BLaER1 (cell line): ENCODE data around the gene NDNF.

Source experiments
- H3K27ac ChIP-seq: shearing (Covaris generic); formaldehyde crosslinking; 2 replicates; pipeline ENCODE4 v1.8.1; 2022
- H3K27me3 ChIP-seq: shearing (Covaris generic); formaldehyde crosslinking; 2 replicates; pipeline ENCODE4 v1.8.1; 2022
- H3K36me3 ChIP-seq: shearing (Covaris generic); formaldehyde crosslinking; 2 replicates; pipeline ENCODE4 v1.8.1; 2022
- H3K4me1 ChIP-seq: shearing (Covaris generic); formaldehyde crosslinking; 2 replicates; pipeline ENCODE4 v1.8.1; 2022
- H3K4me2 ChIP-seq: shearing (Covaris generic); formaldehyde crosslinking; 2 replicates; pipeline ENCODE4 v1.8.1; 2022
- H3K4me3 ChIP-seq: shearing (Covaris generic); formaldehyde crosslinking; 2 replicates; pipeline ENCODE4 v1.8.1; 2022
- H3K9ac ChIP-seq: shearing (Covaris generic); formaldehyde crosslinking; 2 replicates; pipeline ENCODE4 v1.8.1; 2022
- H3K9me3 ChIP-seq: shearing (Covaris generic); formaldehyde crosslinking; 2 replicates; pipeline ENCODE4 v1.8.1; 2022
- H4K20me1 ChIP-seq: shearing (Covaris generic); formaldehyde crosslinking; 2 replicates; pipeline ENCODE4 v1.8.1; 2022
- Cebpa-rat ChIP-seq: shearing (Covaris generic); IDR thresholded peaks from 2 replicates; pipeline ENCODE4 v1.8.1; 2022

Gene NDNF

GRCh38 chr4:121096629-121097028 is 24.3 kb upstream of the NDNF start:
- no peaks in the 10 kb centered on the region for H3K36me3 ChIP-seq
- no peak overlapping the region for H3K27ac ChIP-seq
- H4K20me1 ChIP-seq = no peaks in the 10 kb centered on the region
- no peak overlapping the region for H3K9ac ChIP-seq
- H3K4me1 ChIP-seq = no peaks in the 10 kb centered on the region
- H3K4me2 ChIP-seq = no peak overlapping the region
- H3K27me3 ChIP-seq = no peaks in the 10 kb centered on the region
- TF ChIP-seq Cebpa-rat = no peak
- H3K9me3 ChIP-seq = no peaks in the 10 kb centered on the region
- H3K4me3 ChIP-seq = no peak overlapping the region

GRCh38 chr4:121096191-121096590 is 23.9 kb upstream of the NDNF start:
- no peaks in the 10 kb centered on the region for H3K36me3 ChIP-seq
- no peak for TF ChIP-seq Cebpa-rat
- H3K9me3 ChIP-seq = no peaks in the 10 kb centered on the region
- H3K4me1 ChIP-seq = no peaks in the 10 kb centered on the region
- H4K20me1 ChIP-seq = no peaks in the 10 kb centered on the region
- H3K27me3 ChIP-seq = no peaks in the 10 kb centered on the region
- H3K27ac ChIP-seq = no peak overlapping the region
- no peak overlapping the region for H3K4me2 ChIP-seq
- H3K9ac ChIP-seq = no peak overlapping the region
- H3K4me3 ChIP-seq = no peak overlapping the region

GRCh38 chr4:121094297-121094966 is 22.1 kb upstream of the NDNF start:
- Histone ChIP-seq H3K27me3 (no peaks in the 10 kb centered on the region), H3K9me3 (no peaks in the 10 kb centered on the region), H3K4me2 (no peak overlapping the region), H3K4me1 (no peaks in the 10 kb centered on the region), H3K27ac (no peak overlapping the region), H3K36me3 (no peaks in the 10 kb centered on the region), H3K9ac (no peak overlapping the region), H3K4me3 (no peak overlapping the region), H4K20me1 (no peaks in the 10 kb centered on the region)
- TF ChIP-seq Cebpa-rat = no peak

DNA sequence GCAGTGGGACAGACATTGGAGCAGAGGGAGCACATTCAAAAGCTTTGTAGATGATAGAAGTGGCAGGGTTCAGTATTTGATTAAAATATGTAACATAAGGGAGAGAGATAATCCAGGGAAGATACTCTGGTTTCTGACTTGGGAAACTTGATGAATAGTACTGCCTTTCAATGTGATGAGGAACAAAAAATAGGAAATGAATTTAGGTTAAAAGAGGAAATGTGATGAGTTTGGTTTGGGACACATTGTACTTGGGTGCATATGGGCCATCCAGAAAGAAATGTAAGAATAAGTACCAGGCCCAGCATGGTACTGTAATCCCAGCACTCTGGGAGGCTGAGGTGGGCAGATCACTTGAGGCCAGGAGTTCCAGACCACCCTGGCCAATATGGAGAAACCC is 20.9 kb upstream of the NDNF start:
- H4K20me1 ChIP-seq = no peaks in the 10 kb centered on the region
- H3K4me2 ChIP-seq = no peak overlapping the region
- H3K27me3 ChIP-seq = no peaks in the 10 kb centered on the region

GRCh38 chr4:121091941-121092340 is 19.6 kb upstream of the NDNF start:
- Histone ChIP-seq H3K27me3 (no peaks in the 10 kb centered on the region), H4K20me1 (no peaks in the 10 kb centered on the region), H3K36me3 (no peaks in the 10 kb centered on the region), H3K4me1 (no peaks in the 10 kb centered on the region), H3K27ac (no peak overlapping the region), H3K4me3 (no peak overlapping the region), H3K9ac (no peak overlapping the region), H3K4me2 (no peak overlapping the region), H3K9me3 (no peaks in the 10 kb centered on the region)
- no peak for TF ChIP-seq Cebpa-rat

More for the DNA sequence above, 20.9 kb upstream of the NDNF start:
- Histone ChIP-seq H3K4me1 (no peaks in the 10 kb centered on the region), H3K36me3 (no peaks in the 10 kb centered on the region), H3K27ac (no peak overlapping the region), H3K9ac (no peak overlapping the region), H3K4me3 (no peak overlapping the region), H3K9me3 (no peaks in the 10 kb centered on the region)
- no peak for TF ChIP-seq Cebpa-rat

DNA sequence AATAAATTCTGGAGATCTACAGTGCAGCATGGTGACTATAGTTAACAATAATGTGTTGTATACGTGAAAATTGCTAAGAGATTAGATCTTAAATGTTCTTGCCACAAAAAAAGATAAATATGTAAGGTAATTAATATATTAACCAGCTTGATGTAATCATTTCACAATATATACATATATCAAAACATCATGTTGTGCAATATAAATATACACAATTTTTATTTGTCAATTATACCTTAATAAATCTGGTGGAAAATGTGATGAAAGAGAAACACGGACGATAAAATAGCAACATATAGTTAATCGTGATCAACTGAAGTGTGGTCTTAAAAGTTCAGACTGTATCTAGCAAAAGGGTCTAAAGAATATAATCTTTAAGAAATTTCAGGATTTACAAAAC is 16.5 kb upstream of the NDNF start:
- Histone ChIP-seq H3K9ac (no peak overlapping the region), H3K4me2 (no peak overlapping the region), H3K27me3 (no peaks in the 10 kb centered on the region), H4K20me1 (no peaks in the 10 kb centered on the region), H3K27ac (no peak overlapping the region), H3K36me3 (no peaks in the 10 kb centered on the region), H3K4me3 (no peak overlapping the region), H3K9me3 (no peaks in the 10 kb centered on the region), H3K4me1 (no peaks in the 10 kb centered on the region)
- TF ChIP-seq Cebpa-rat = no peak

DNA sequence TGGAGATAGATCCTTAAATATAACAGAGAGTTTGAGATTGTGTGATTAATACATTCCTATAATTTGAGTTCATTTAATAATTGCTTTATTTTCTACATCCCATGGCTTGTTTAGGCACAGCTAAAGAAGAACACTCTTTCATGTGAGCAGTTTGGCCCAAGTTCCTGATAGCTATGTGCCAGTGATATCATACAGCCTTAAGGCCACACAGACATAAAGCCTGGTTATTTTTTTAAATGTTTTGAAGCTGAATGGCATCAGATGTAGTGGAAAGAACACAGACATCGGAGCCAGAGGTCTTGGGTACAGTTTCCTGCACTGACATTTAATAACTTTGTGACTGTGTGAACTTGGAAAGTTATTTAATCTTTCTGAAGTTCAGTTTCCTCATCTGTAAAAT is 7.0 kb upstream of the NDNF start:
- no peaks in the 10 kb centered on the region for H3K9me3 ChIP-seq
- H3K9ac ChIP-seq = no peak overlapping the region
- no peak overlapping the region for H3K27ac ChIP-seq
- no peaks in the 10 kb centered on the region for H4K20me1 ChIP-seq
- TF ChIP-seq Cebpa-rat = no peak
- no peak overlapping the region for H3K4me3 ChIP-seq
- H3K4me1 ChIP-seq = peaks cover 5% of the 10 kb centered on the region; the same call in 1 of the 2 replicates
- H3K4me2 ChIP-seq = no peak overlapping the region
- no peaks in the 10 kb centered on the region for H3K36me3 ChIP-seq
- H3K27me3 ChIP-seq = peaks cover 4% of the 10 kb centered on the region

DNA sequence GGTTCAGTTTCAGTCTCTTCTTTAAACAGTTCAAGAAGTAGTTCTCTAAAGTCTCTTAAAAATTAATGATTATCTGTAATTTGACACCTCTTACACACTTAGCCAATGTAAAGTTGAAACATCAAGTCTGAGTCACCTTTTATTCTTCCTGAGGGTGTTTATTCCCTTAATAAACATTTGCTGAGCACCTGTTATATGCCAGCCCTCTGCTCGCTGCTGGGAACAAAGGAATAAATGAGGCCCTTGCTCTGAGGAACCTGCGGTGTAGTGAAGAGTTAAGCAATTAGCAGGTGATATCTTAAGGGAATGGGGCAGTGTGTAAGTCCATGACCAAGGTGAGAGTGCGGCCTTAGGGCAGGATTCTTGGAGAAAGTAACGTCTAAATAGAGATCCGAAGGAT is 5.2 kb upstream of the NDNF start:
- no peaks in the 10 kb centered on the region for H3K9me3 ChIP-seq
- no peak overlapping the region for H3K27ac ChIP-seq
- no peak overlapping the region for H3K4me2 ChIP-seq
- no peak for TF ChIP-seq Cebpa-rat
- H3K9ac ChIP-seq = no peak overlapping the region
- H3K4me1 ChIP-seq = peaks cover 5% of the 10 kb centered on the region; the same call in 1 of the 2 replicates
- no peaks in the 10 kb centered on the region for H4K20me1 ChIP-seq
- H3K36me3 ChIP-seq = no peaks in the 10 kb centered on the region
- H3K4me3 ChIP-seq = no peak overlapping the region
- H3K27me3 ChIP-seq = peaks cover 23% of the 10 kb centered on the region

GRCh38 chr4:121076416-121076815 is 4.1 kb upstream of the NDNF start:
- TF ChIP-seq Cebpa-rat = no peak
- no peak overlapping the region for H3K4me3 ChIP-seq
- H3K27me3 ChIP-seq = peaks cover 34% of the 10 kb centered on the region
- H3K36me3 ChIP-seq = no peaks in the 10 kb centered on the region
- peaks cover 12% of the 10 kb centered on the region for H3K4me1 ChIP-seq
- H3K27ac ChIP-seq = no peak overlapping the region
- no peaks in the 10 kb centered on the region for H3K9me3 ChIP-seq
- no peak overlapping the region for H3K4me2 ChIP-seq
- H4K20me1 ChIP-seq = peaks cover under 1% of the 10 kb centered on the region; the same call in 1 of the 2 replicates
- H3K9ac ChIP-seq = no peak overlapping the region

DNA sequence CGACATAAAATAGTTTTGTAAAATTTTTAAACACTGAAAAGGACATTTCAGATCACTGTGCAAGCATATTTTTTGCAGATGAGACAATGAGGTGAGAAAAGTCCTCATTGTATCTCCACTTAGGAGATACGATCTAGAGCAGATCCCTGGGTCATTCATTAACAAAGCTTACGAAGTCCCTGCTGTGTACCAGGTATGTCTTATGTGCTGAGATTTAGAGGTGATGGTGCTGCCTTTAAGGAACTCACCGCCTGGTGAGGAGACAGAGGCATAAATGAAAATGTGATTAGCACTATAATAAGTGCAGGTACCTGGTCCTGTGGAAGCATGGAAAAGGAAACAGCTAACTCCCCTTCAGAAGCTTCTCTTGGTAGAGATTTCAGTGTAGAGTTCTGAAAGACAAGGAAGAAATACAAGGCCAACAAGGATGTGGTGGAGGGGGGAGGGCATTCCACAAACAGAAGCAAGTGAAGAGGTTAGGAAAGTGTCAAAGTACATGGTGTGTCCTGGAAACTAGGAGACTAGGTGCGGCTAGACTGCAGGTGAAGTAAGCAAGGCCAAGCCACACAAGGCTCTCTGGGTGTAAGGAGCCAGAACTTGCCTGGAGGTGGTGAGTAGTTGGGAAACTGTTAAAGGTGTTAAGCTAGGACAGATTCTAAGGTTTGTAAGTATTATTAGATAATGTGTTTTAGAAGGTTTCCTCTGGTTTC is 1.5 kb upstream of the NDNF start:
- peaks cover 9% of the 10 kb centered on the region; the same call in 1 of the 2 replicates for H4K20me1 ChIP-seq
- no peak overlapping the region for H3K4me3 ChIP-seq
- H3K27ac ChIP-seq = no peak overlapping the region
- peaks cover 48% of the 10 kb centered on the region for H3K27me3 ChIP-seq
- TF ChIP-seq Cebpa-rat = no peak
- H3K9me3 ChIP-seq = no peaks in the 10 kb centered on the region
- no peaks in the 10 kb centered on the region for H3K36me3 ChIP-seq
- peaks cover 14% of the 10 kb centered on the region for H3K4me1 ChIP-seq
- H3K9ac ChIP-seq = no peak overlapping the region
- no peak overlapping the region for H3K4me2 ChIP-seq
